GM21447 (cell line): Measurements from ENCODE around the gene DCTN2.
"Not testable (repeated sequence)": the region's sequence is repeated elsewhere in the genome, so short reads cannot be mapped to it uniquely, and the experiment has no call there.

Experiments
- ATAC-seq: cut with Tn5 transposase; IDR thresholded peaks from one replicate; pipeline ENCODE4 v1.9.1; 2021; ENCODE audit not compliant: unreplicated experiment

DCTN2 gene

DNA sequence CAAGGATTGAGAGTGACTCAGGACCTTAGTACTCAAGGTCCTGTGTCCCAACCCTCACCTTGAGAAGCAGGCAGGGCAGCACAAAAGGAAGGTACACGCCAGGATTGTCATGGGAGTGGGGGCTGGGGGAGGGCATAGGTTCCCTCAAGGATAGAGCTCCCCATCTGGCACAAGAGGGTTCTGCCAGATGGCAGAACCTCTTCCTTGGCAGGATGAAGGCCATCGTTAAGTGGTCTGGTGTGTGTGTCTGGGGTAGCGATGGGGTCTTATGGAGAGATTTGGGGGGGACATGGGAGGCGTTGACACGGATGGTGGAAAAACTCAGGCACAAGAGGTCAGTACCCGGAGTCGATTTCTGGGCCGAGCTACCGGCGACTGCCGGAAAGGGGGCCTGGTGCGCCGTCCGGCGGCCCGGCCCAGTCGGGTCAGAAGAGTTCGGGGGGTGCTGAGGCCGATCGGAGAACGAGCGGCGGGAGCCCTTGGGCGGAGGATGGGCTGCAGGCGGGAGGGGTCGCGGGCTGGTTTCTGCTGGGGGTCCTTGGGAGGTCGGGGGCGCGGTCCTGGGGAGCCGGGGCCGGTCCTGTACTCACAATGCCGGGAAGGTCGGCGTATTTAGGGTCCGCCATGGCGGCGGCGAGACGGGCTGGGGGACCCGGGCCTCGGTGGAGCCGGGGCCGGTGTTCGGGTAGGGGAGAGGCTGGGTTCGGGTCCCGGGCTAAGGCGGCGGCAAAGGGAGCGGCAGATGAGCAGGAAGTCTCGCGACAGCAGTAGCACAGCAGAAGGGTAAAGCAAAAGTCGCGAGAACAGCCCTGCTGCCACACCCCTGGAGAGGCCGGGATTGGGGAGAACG is at the start of gene DCTN2:
Gene DCTN2 (minus strand): TSS at position 755 of the 850 bp plus-strand sequence. CDS start 129 bp downstream, at position 626.
- peak; percentile 98 for ATAC-seq

DNA sequence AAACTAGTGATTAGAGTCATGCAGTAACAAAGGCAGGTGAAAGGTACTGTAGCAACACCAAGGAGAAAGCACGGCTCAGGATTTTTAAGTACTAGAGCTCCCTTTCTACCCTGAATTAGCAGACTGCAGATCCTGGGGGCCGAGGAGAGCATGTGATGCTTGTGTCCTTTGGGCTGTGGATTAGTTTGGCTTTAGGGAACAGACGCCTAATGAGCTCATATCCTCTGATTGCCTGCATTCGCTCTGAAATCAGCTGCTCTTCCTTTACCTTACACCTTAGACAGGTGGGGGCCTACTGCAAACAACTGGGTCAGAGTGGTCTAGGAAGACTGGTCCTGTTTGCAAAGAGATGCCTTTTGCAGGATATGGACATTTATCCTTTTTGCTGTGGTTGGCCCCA is 46.2 kb upstream of the DCTN2 start:
- no peak for ATAC-seq

DNA sequence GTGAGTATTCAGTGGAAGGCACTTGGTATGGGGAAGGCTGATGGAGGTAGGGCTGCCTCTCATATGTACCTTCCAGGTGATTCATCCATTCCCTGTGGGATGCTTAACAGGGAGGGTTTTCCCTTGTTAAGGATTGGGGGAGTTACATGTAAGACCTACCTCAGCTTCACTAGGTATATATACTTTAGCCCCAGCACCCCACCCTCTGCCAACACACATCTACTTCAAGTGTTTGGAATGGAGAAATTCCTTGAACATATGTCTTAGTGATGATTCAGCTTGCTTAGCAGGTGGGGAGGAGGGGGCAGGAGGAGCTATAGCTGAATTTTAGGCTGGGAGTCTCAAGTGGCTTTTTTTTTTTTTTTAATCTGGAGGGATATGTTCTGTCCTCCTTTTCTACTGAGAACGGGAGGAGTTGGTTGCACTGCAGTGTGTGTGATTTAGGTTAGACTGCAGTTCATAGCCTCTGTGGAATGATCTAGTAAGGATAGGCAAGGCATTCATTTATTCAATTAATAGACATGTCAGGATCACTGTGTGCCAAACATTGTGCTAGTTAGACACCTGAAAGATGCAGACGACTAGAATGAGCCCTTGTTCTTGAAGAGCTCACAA is 45.7 kb upstream of the DCTN2 start:
- no peak for ATAC-seq

DNA sequence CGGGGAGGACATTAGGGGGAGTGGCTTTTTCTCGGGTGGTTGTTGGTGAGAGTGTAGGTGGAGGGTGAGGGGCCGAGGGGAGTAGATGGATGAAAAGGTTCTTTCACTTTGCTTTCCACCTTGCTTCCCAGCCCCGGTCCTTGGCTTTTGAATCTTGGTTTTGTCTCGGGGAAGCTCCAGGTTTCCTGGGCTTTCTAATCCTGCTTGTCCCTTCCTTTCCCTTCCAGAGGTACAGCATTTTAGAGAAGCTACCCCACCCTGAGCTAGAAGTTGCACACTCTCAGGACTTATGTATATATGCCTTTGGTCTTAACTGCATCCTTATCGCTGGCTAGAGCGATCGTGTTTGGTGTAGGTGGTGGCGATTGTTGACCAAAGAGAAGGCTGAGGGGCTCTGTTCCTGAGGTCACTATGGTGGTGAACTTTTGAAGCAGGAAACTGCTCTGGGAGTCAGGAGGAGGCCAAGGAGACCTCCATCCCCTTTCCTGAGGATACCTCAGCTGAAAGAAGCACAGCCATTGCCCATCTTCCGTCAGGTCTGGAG is 44.9 kb upstream of the DCTN2 start:
- peak; percentile 25 for ATAC-seq

DNA sequence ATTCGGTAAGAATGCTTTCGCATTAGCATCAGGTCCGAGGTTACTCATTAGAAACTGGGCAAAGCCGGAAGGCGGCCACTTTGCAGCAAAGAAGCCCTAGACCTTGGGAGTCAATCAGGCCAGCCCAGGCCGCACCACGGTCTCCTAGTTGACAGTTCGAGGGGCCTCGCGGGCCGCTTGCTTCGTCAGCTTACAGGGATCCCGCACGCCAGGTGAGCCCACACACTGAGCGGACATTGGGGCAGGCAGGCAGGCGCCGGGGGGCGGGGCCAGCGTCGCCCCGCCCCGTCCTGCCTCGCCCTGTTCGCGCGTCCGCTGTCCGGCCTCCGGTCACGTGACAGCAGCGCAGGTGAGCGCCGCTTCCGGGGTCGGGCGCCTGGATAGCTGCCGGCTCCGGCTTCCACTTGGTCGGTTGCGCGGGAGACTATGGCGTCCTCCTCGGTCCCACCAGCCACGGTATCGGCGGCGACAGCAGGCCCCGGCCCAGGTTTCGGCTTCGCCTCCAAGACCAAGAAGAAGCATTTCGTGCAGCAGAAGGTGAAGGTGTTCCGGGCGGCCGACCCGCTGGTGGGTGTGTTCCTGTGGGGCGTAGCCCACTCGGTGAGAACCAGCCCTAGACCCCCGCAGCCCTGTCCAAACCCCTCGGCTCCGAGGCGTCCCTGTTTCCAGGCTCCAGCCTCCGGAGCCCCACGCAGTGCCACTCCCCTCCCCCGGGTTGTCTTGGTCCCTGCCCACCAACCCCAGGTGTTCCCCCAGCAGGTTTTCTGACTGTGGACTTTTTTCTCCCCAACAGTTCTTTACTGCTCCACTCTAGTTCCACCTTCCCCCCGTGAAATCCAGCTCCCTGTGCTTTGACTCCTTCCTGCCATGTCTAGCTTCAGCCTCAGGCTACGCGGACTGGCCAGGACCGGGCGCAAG is 44.1 kb upstream of the DCTN2 start, which contains the start of gene PIP4K2C:
Gene PIP4K2C (plus strand): TSS at position 329 of the 918 bp plus-strand sequence. CDS start 98 bp downstream, at position 427.
- peak; percentile 90 for ATAC-seq

DNA sequence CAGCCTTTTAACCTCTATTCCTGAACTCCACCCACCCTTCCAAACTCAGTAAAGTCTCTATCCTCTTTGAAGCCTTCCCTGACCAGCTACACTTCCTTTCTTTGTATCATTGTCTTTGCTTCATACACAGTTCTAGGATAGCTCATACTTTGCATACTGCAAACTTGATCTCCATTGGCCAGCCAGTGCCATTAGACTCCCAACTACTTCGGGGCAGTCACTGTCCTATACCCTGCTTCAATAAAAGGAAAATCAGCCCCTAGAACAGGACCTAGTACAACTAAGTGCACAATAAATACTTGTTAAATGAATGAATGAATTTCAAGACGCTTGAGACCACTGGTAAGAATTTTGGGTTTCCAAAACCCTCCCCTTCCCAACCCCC is 43.5 kb upstream of the DCTN2 start:
- peak; percentile 10 for ATAC-seq

DNA sequence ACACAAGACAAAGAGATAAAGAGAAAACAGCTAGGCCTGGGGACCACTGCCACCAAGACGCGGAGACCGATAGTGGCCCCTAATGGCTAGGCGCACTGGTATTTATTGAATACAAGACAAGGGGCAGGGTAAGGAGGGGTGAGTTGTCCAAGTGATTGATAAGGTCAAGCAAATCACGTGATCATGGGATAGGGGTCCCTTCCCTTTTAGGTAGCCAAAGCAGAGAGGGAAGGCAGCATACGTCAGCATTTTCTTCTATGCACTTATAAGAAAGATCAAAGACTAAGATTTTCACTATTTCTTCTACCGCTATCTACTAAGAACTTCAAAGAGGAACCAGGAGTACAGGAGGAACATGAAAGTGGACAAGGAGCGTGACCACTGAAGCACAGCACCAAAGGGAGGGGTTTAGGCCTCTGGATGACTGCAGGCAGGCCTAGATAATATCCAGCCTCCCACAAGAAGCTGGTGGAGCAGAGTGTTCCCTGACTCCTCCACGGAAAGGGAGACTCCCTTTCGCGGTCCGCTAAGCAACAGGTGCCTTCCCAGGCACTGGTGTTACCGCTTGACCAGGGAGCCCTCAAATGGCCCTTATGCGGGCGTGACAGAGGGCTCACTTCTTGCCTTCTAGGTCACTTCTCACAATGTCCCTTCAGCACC is 42.1 kb upstream of the DCTN2 start:
- not testable (repeated sequence) for ATAC-seq

DNA sequence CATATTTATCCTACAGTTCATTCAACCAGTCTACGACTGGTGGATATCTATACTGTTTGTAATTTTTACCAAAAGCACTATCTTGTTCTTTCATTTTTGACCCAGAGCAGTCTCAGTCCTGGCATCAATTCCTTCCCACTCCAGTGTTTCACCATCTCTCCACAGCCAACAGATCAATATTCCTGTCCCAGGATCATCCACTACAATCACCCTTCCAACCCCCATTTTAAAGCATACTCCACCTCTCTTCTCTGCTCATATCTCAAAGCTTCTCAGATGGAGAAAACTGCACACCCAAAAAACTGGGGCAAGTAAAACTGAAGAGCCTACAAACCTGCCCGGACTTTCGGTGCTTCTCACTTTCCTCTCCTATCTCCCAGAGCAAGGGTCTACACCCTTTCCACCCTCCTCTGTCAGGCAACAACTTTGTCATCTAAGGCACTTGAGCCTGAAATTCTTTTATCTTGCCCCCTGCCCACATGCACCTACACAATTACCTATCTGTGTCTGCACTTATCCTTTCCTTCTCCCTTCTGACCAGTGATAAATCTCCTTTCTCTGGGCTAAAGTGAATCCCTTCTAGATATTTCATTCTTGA is 39.9 kb upstream of the DCTN2 start:
- no peak for ATAC-seq

DNA sequence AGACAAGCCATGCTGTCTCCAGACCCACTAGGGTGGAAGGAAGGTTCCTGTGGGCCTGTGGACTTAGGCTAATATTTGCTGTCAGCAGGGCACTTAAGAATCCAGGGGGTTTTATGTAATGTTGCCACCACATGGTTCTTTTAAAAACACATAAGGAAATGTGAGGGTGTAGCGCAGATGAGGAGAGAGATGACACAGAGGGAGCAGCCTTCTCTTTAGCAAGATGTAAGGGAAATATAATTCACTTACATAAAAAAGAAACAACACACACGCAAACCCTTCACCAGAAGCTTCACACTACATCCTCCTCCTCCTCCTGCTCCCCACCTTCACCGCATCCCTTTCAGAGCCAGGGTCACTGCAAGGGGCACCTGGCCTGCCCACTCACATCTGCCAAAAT is 39.1 kb upstream of the DCTN2 start:
- no peak for ATAC-seq

DNA sequence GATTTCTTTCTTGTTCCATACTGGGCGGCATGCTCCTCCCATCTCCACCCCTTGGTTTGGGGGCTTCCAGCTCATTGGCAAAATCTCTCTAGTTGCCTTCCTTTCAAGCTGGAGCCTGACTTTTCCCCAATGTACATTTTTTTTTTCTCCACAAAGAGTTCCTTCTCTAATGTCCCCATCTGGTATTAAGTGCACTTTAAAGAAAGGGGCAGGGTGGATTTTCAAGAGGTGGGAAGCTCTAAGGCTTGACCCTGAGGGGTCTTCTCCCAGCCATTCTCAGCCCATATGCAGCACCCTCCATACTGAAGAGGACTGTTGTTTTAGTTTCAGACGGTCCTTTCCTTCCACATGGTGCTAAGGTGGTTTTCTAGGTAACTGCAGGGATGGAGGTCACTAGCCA is 38.2 kb upstream of the DCTN2 start:
- no peak for ATAC-seq

DNA sequence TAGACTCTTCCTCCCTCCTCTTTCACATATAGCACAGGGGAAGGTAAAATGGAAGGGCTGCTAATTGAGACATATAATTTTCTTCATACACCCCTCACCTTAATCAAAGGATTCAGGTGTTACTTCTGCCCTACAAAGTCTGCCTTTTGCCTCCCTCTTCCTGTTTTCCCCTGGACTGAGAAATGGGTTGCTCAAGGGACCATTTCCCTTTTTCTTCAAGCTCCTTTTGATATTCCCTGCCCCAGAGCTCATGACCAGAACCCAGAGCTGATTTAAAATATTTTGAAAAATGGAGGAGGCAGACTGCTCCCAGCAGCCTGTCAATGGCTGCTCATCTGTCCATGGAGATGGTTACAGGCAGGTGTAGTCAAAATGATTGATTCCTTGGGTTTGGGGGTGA is 37.7 kb upstream of the DCTN2 start:
- ATAC-seq: no peak

DNA sequence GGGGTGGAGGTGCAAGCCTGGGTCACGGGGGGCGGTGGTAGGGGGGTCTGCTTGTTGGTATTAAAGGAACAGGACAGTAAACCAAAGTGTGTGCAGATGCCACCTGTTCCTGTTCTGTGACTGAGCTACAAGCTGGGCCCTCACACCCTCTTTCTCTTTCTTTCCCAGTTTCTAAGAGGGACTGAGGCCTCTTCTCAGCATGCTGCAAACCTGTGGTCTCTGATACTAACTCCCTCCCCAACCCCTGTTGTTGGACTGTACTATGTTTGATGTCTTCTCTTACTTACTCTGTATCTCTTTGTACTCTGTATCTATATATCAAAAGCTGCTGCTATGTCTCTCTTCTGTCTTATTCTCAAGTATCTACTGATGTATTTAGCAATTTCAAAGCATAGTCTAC is 37.1 kb upstream of the DCTN2 start:
- ATAC-seq: no peak

DNA sequence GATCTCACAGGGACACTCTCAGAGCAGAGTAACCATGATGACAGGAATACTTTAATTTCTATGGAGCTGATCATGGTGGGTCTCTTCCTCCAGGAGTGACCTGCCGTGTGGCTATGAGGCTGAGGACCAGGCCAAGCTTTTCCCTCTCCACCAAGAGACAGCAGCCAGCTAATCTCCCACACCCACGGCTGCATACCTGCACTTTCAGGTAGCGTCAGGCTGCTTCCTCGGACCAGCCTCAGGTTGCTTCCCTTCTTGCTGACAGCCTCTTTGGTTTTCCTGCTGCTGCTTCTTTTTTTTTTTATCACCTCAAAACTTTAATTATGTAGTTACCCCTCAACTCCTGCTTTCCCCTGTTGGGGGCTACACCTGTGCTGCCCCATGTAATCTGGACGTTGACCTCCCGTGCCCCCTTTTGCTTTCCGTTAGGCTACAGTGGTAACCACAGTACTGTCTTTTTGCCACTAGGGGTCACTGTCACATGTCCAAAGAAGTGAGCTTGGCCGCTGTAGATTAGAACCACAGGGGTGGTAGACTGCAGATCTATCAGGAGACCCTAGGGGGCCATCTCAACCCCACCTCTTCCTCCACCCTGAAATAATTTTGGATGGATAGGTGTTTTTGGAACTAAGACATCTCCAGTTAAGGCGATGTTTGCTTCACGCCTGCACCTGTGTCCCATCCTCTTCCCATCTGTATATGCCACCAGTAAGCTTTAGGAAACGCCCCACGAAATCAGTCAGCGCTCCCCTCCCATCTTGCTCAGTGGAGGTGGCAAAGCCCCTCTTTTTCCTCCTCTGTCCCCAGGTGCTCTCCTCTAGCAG is 36.2 kb upstream of the DCTN2 start:
- peak; percentile 94 for ATAC-seq

DNA sequence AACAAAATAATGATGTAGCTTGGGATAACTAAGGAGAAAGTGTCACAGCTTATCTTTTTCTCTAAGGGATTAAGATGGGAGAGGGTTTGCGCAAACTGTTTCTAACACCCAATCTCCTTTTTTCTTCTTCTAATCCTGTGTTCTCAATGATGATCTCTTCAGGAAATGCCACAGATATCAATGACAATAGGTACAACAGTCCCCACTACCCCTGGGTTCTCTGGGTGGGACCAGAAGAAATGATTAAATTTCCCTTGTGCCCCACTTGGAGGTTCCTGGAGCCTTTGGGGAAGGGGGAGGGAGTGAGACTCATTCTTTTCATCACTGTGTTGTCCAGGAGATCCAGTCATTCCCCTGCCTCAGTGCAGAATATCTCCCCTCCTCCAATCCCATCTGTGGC is 35.4 kb upstream of the DCTN2 start:
- no peak for ATAC-seq

DNA sequence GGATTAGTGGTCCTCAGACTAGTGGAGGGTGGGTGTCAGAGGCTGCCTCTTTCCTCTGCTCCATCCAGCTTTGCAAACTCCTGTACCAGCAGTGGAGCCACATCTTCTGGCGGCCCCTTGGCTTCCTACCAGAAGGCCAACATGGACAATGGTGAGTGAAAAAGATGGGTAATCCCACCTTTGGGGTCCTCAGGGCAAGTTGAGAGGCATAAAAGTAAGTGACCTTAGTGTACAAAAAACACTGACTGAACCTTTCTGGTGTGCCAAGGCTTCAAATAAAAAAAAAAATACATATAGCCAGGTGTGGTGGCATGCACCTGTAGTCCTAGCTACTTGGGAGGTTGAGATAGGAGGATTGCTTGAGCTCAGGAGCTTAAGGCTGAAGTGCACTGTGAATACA is 34.8 kb upstream of the DCTN2 start:
- no peak for ATAC-seq

DNA sequence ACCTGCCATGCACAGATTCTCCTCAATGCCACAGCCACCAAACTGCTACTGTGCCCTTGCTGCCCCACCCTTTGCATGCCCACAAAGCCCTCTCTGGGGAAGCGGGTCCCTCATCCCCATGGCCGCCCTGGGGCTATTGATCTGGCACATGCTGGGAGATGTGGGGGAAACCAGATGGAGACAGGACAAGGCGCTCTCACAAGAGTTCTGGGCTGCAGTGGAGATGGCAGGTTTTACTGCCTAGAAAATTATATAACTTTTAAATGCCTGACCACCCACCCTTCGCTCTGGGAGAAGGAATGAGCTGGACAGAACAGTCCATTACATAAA is 33.4 kb upstream of the DCTN2 start:
- no peak for ATAC-seq

DNA sequence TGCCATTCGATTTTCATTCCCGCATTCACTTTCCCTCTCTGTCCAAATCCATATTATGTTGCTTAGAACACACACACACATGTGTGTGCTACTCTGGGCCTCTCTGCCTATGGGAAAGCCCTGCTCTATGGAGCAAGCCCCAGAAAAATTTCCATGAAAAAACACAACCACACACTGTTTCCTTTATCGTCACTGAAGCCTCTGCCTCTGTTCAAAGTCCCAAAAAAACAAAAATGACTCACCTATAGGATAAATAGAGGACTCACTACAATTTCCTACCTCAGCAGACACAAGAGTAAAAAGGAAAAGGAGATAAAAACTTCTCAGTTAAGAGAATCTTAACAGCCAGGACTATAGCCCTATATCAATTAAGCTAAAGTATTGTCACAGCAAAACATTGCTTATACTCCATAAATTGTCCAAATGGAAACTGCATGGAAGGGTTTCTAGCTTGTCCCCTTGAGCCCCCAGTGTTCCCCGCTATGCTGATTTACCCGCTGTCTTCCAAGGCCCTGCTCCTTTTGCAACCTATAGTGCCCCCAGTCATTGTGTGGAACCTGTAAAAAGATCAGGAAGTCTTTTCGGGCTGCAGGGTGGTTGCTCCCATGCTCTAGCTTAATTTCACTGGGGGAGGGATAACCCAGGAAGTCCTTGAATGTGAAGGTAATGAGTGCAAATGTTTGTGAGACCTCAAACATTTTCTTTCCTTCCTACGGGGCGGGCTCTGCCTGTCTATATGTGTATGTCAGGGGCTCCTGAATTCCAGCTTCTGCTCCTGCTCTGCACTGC is 32.9 kb upstream of the DCTN2 start:
- no peak for ATAC-seq

DNA sequence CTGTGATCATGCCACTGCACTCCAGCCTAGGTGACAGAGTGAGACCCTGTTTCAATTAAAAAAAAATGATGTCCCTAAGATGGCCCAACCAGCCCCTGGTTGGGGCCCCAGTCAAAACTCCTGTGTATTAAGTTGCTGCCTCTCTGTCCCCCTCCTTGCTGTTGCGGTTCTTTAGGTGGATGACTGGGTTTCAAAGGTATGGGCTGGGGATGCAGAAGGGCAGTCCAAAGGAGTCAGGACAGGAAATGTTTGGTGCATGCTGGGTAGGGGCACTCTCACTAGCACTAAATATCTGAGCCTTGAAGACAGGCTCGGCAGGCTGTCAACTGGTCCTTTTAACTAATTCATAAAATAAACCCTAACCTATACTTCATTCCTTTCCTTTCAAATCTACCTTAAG is 32.0 kb upstream of the DCTN2 start:
- no peak for ATAC-seq
